ENCODE data around the gene PCGF2. TPM values are rescaled to one million over a fixed set of nuclear protein-coding genes. Genes with fewer than 3 reads are reported as not detected.

PCGF2 gene
- total and polyA plus RNA-seq, 9 of the 15 experiments (the other 6 are each of a cell fraction or from before 2014, with no cell fraction given): 1.3 to 33.4 (median 7.0) TPM

GRCh38 chr17:38705803-38706504, 42.2 kb downstream of the PCGF2 start (continued):
- TF ChIP-seq AFF1 (IDR thresholded peaks at IDR 0.05; ENCODE audit: low read depth in 1 of 2, partially characterized antibody in 2 of 2): peak in 1 of 2 experiments; percentile 46
- 0 out of 2 replicates have a peak, but pooled peaks have one; percentile 25 for TF ChIP-seq THAP12 (CRISPR knock-in tag; IDR thresholded peaks at IDR 0.05)

Measured in K562 (cell line).